Activated CD8-positive, alpha-beta T cell treated with anti-CD3 and anti-CD28 coated beads for 36 hours (primary cell): ENCODE measurements around the gene PTPRN2. TPM values are rescaled to one million over a fixed set of nuclear protein-coding genes. Genes with fewer than 3 reads are reported as not detected.

ENCODE experiments used
- ATAC-seq: fragments of 200-7000 bp; cut with Tn5 transposase; one replicate; pipeline ENCODE4 v1.10.0; 2021; ENCODE audit warnings: mild to moderate bottlenecking, moderate library complexity
- CTCF ChIA-PET: fragments of 350-600 bp; sonication (Branson Sonifier 250); formaldehyde crosslinking; loops from one replicate; lab custom pipeline; 2021; ENCODE audit warnings: antibody characterized with exemption; lab: Charles Lee
- POLR2A ChIA-PET: fragments of 350-600 bp; sonication (Branson Sonifier 250); formaldehyde crosslinking; loops from one replicate; lab custom pipeline; 2021; ENCODE audit warnings: antibody characterized with exemption; lab: Charles Lee
- DNase-seq: peaks from one replicate; pipeline ENCODE4 v3.0.0-alpha.2; 2020
- H3K27ac Mint-ChIP-seq: one replicate; pipeline ENCODE4 v1.8.0; 2021; ENCODE audit warnings: mild to moderate bottlenecking, mixed read lengths
- H3K27me3 Mint-ChIP-seq: one replicate; pipeline ENCODE4 v1.8.0; 2021; ENCODE audit warnings: mixed read lengths
- H3K36me3 Mint-ChIP-seq: one replicate; pipeline ENCODE4 v1.8.0; 2021; ENCODE audit warnings: low read depth, mixed read lengths
- H3K4me1 Mint-ChIP-seq: one replicate; pipeline ENCODE4 v1.8.0; 2021; ENCODE audit warnings: low read depth, mixed read lengths
- H3K4me3 Mint-ChIP-seq: one replicate; pipeline ENCODE4 v1.8.0; 2021; ENCODE audit warnings: mild to moderate bottlenecking, moderate library complexity, mixed read lengths
- H3K9me3 Mint-ChIP-seq: one replicate; pipeline ENCODE4 v1.8.0; 2021; ENCODE audit warnings: mixed read lengths
- intact Hi-C: fragments of 100-400 bp; cut with micrococcal nuclease; formaldehyde crosslinking; loops from one replicate; pipeline ENCODE4 v1.10.0; 2022
- total RNA-seq, 2 experiments: library from RNA; stranded (reverse); gene quantifications; one replicate each; pipeline ENCODE4 v1.2.3, GENCODE V29; 2021
- TF ChIP-seq, protein P1 (sequence below): fragments of 200-600 bp; IDR thresholded peaks from one replicate; pipeline ENCODE4 v1.8.0; 2022; ENCODE audit warnings: antibody characterized with exemption, mild to moderate bottlenecking

PTPRN2 gene
- total RNA-seq, 2 experiments from 2014 or later: 0.49 to 0.65 TPM

DNA sequence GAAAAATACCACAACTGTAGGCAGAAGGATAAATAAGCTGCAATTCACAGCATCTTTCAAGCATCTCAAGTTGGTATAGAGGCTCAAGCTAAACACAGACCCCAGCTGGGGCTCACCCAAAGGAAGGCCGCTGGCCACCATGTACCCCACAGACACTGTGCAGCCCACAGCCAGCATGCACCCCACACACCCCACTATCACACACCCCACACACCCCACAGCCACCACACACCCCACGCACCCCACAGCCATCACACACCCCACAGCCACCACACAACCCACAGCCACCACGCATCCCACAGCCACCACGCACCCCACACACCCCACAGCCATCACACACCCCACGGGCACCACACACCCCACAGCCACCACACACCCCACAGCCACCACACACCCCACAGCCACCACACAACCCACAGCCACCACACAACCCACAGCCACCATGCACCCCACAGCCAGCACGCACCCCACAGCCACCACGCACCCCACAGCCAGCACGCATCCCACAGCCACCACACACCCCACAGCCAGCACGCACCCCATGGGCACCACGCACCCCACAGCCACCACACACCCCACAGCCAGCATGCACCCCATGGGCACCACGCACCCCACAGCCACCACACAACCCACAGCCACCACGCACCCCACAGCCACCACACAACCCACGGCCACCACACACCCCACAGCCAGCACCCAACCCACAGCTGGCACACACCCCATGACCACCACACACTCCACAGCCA, 1036.1 kb downstream of the PTPRN2 start:
- TF ChIP-seq, protein P1, sequence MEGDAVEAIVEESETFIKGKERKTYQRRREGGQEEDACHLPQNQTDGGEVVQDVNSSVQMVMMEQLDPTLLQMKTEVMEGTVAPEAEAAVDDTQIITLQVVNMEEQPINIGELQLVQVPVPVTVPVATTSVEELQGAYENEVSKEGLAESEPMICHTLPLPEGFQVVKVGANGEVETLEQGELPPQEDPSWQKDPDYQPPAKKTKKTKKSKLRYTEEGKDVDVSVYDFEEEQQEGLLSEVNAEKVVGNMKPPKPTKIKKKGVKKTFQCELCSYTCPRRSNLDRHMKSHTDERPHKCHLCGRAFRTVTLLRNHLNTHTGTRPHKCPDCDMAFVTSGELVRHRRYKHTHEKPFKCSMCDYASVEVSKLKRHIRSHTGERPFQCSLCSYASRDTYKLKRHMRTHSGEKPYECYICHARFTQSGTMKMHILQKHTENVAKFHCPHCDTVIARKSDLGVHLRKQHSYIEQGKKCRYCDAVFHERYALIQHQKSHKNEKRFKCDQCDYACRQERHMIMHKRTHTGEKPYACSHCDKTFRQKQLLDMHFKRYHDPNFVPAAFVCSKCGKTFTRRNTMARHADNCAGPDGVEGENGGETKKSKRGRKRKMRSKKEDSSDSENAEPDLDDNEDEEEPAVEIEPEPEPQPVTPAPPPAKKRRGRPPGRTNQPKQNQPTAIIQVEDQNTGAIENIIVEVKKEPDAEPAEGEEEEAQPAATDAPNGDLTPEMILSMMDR: no peak
- Mint-ChIP-seq H3K9me3 (no peaks in the 10 kb centered on the region), H3K36me3 (no peaks in the 10 kb centered on the region), H3K4me3 (no peak overlapping the region), H3K4me1 (no peaks in the 10 kb centered on the region), H3K27ac (no peak overlapping the region), H3K27me3 (no peaks in the 10 kb centered on the region)
- POLR2A ChIA-PET: no interaction called here
- intact Hi-C loops: no loop called here
- CTCF ChIA-PET: no interaction called here
- ATAC-seq (no peak), DNase-seq (no peak)

DNA sequence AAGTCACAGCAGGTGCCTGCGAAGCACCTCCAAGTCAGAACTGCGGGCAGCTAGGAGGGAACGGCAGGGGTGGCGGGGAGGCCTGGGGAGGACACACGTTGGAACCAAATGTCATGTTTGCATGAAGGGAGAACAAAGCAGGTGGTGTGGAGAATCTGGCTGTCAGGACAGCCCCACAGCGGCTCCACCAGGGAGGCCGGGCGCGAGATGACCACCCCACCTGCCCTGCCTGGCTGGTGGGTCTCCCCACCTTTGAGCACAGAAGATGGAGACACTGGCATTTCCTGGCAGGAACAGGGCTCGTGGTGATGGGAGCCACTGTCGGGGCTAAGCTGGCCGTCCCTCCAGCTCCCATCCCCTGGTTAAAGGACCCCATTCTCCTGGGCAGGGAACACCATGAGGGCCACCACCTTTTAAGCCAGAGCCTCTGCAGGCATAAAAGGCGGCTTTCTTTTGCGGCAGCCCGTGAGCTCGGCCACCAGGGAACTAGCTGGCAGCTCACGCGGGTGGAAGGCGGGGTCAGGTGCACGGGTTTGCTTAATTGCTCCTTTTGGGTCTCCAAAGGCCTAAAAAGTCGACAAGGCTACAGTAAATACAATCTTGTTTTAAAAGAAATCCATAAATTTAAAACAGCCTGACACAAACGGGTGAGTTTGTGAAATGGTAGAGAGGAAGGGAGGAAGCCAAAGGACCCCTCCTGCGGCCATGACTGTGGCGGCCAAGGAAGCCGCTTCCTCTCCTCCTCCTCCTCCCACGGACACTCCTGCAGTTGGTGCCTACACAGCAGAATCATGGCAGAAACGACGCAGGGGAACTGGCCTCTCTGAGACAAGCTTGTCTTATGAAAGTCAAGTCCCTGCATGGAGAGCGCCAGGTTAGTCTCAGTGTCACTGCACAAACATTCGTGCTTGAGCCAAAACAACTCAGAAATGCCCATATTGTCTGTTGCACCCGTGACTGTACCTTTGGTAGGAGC, 1037.0 kb downstream of the PTPRN2 start:
- no peaks in the 10 kb centered on the region for H3K4me1 Mint-ChIP-seq
- ChIA-PET CTCF (no interaction called here), POLR2A (no interaction called here)
- ATAC-seq (no peak), DNase-seq (no peak)
- no peak overlapping the region for H3K4me3 Mint-ChIP-seq
- H3K36me3 Mint-ChIP-seq: no peaks in the 10 kb centered on the region
- H3K27me3 Mint-ChIP-seq: no peaks in the 10 kb centered on the region
- H3K27ac Mint-ChIP-seq: no peak overlapping the region
- TF ChIP-seq, protein P1: no peak
- no peaks in the 10 kb centered on the region for H3K9me3 Mint-ChIP-seq
- intact Hi-C loops: no loop called here

DNA sequence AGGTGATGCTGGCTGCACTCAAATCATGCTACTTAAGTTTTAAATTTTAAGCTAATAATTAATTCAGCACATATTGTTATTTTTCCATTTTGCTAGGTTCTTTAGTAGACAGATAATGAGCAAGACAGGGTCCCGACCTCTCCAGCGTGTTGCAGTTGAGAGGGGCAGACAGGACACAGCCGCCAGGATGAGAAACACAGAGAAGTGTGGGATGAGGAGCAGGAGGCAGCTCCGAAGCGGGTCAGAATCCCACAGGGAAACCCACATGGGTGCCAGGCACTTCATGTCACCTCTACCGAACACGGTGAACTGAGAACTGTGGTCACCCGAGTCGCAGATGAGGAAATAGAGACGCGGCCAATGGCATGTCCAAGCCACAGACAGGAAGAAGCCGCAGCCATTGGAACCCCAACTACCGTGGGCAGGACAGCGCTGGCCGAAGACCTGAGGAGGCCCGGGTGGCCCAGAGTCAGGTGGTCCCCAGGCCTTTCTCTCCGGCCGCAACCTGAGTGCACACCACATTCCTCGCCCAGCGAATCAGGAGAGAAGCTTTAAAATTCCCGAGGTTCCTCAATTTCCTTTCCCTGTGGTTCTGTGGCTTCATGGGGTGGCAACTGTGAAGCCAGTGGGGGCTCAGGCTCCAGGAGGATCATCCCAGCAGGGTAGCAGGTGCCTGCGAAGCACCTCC, 1037.9 kb downstream of the PTPRN2 start:
- Mint-ChIP-seq H3K27ac (no peak overlapping the region), H3K36me3 (no peaks in the 10 kb centered on the region), H3K27me3 (no peaks in the 10 kb centered on the region), H3K4me3 (no peak overlapping the region), H3K9me3 (no peaks in the 10 kb centered on the region), H3K4me1 (no peaks in the 10 kb centered on the region)
- ChIA-PET POLR2A (interaction anchor here (0.7 kb wide), 1 partner anchor 25 kb away, joined by 3 read pairs; no protein-coding TSS in a partner anchor), CTCF (no interaction called here)
- TF ChIP-seq, protein P1: no peak
- intact Hi-C loops: no loop called here
- no peak for DNase-seq
- ATAC-seq: no peak

DNA sequence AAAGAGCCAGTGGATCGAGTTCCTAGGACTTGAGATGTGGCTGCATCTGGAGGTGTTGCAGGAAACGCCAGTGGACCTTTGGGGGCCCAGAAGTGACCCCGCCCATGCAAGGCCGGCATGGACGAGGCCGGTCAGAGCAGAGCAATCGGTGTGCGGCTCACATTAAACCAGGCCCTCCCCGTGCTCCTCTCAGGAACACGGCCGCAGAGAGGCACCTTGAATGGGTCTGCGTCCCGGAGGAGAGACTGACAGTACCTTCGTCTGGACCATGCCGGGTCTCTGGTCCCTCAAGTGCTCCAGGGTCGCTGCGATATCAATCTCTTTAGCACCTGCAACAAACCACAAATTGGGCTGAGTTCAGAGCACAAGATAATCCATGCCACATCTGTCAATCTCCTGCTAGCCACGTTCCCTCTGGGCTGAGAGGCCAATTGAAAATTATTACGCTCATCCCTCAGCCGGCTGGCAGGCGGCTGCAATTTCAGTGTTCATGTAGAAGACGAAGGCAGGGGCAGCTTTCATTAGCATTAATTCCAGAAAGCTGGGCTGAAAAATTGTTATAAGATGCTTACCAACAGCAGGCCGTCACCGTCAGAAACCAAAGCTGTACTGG, 1038.8 kb downstream of the PTPRN2 start:
- DNase-seq (no peak), ATAC-seq (no peak)
- intact Hi-C loops: no loop called here
- TF ChIP-seq, protein P1: no peak
- no peak overlapping the region for H3K4me3 Mint-ChIP-seq
- no peaks in the 10 kb centered on the region for H3K9me3 Mint-ChIP-seq
- ChIA-PET CTCF (no interaction called here), POLR2A (interaction anchor here (0.7 kb wide), 1 partner anchor 26 kb away, joined by 3 read pairs; no protein-coding TSS in a partner anchor)
- no peaks in the 10 kb centered on the region for H3K27me3 Mint-ChIP-seq
- no peaks in the 10 kb centered on the region for H3K36me3 Mint-ChIP-seq
- H3K27ac Mint-ChIP-seq: no peak overlapping the region
- H3K4me1 Mint-ChIP-seq: no peaks in the 10 kb centered on the region
